ENCODE results near the gene PHC2.

The PHC2 gene

GRCh38 chr1:33274446-33274845 lies 156.4 kb downstream of the PHC2 start:
- H4K20me1 ChIP-seq (ENCODE audit: insufficient read depth, low read length): no peaks in the 10 kb centered on the region
- H3K9ac ChIP-seq (ENCODE audit: low read length): no peak overlapping the region
- no peak for TF ChIP-seq EZH2 (IDR thresholded peaks at IDR 0.05; ENCODE audit: borderline replicate concordance, low read length)
- TF ChIP-seq CTCF (IDR thresholded peaks at IDR 0.05; ENCODE audit: low read length): no peak
- H3K9me3 ChIP-seq (ENCODE audit: low read length): no peaks in the 10 kb centered on the region
- H3K9me2 ChIP-seq (ENCODE audit: low read depth, low read length): no peaks in the 10 kb centered on the region
- no peak overlapping the region for H2AFZ ChIP-seq (ENCODE audit: low read length)
- H3F3A ChIP-seq (ENCODE audit: insufficient read depth, low read length): no peaks in the 10 kb centered on the region
- H3K4me2 ChIP-seq (ENCODE audit: low read length): no peak overlapping the region
- no peaks in the 10 kb centered on the region for H3K36me3 ChIP-seq (ENCODE audit: insufficient read depth, low read length)
- no peaks in the 10 kb centered on the region for H3K27me3 ChIP-seq (ENCODE audit: insufficient read depth, low read length)
- no peaks in the 10 kb centered on the region for H3K4me1 ChIP-seq (ENCODE audit: insufficient read depth, low read length, severe bottlenecking)
- H3K4me3 ChIP-seq (ENCODE audit: low read depth, low read length, poor library complexity, severe bottlenecking): no peak overlapping the region
- no peaks in the 10 kb centered on the region for H3K79me2 ChIP-seq (ENCODE audit: insufficient read depth, low read length)
- H3K27ac ChIP-seq (ENCODE audit: low read depth, low read length, poor library complexity, severe bottlenecking): no peak overlapping the region

GRCh38 chr1:33273961-33274371 lies 156.9 kb downstream of the PHC2 start:
- Histone ChIP-seq H3K79me2 (ENCODE audit: insufficient read depth, low read length) (no peaks in the 10 kb centered on the region), H3F3A (ENCODE audit: insufficient read depth, low read length) (no peaks in the 10 kb centered on the region), H3K27ac (ENCODE audit: low read depth, low read length, poor library complexity, severe bottlenecking) (no peak overlapping the region), H3K9me3 (ENCODE audit: low read length) (no peaks in the 10 kb centered on the region), H3K4me2 (ENCODE audit: low read length) (no peak overlapping the region), H3K4me1 (ENCODE audit: insufficient read depth, low read length, severe bottlenecking) (no peaks in the 10 kb centered on the region), H3K9me2 (ENCODE audit: low read depth, low read length) (no peaks in the 10 kb centered on the region), H3K9ac (ENCODE audit: low read length) (no peak overlapping the region), H3K36me3 (ENCODE audit: insufficient read depth, low read length) (no peaks in the 10 kb centered on the region), H3K4me3 (ENCODE audit: low read depth, low read length, poor library complexity, severe bottlenecking) (no peak overlapping the region), H3K27me3 (ENCODE audit: insufficient read depth, low read length) (no peaks in the 10 kb centered on the region), H4K20me1 (ENCODE audit: insufficient read depth, low read length) (no peaks in the 10 kb centered on the region), H2AFZ (ENCODE audit: low read length) (no peak overlapping the region)
- TF ChIP-seq EZH2 (IDR thresholded peaks at IDR 0.05; ENCODE audit: borderline replicate concordance, low read length): no peak
- TF ChIP-seq CTCF (IDR thresholded peaks at IDR 0.05; ENCODE audit: low read length): no peak
